Spleen (tissue), 7 donors: ENCODE measurements around the gene MAN1C1.

Source experiments
- CTCF ChIP-seq, 11 experiments: fragments of 200-600 bp in 7 of 11; fragments of 450-650 bp in 4 of 11; sonication (generic) in 4 of 11; IDR thresholded peaks in 8 of 11; conservative IDR thresholded peaks in 3 of 11; 1 replicate in 7 of 11; 2 replicates in 4 of 11; pipeline versions ENCODE4 v1.4.0 to v1.8.0; 2016 to 2021; ENCODE audit warnings: antibody characterized with exemption in 11 of 11, inconsistent platforms in 4 of 11, mild to moderate bottlenecking in 1 of 11
- POLR2A ChIP-seq, 3 donors: fragments of 450-650 bp; IDR thresholded peaks; one replicate each; pipeline ENCODE4 v1.5.1; 2017; ENCODE audit warnings: antibody characterized with exemption in 3 of 3, mild to moderate bottlenecking in 1 of 3
- POLR2AphosphoS5 ChIP-seq, 3 donors: sonication (generic); formaldehyde crosslinking; IDR thresholded peaks; one replicate each; pipeline ENCODE4 v1.5.1; 2017; ENCODE audit warnings: antibody characterized with exemption in 3 of 3
- donor health status: DM: no; HTN: no; CAD: no; lungs with moderate emphysema.
- donor health status: DM: no; HTN: no; CAD: no.
- donor health status: DM: no; HTN: no; CAD: no.

DNA sequence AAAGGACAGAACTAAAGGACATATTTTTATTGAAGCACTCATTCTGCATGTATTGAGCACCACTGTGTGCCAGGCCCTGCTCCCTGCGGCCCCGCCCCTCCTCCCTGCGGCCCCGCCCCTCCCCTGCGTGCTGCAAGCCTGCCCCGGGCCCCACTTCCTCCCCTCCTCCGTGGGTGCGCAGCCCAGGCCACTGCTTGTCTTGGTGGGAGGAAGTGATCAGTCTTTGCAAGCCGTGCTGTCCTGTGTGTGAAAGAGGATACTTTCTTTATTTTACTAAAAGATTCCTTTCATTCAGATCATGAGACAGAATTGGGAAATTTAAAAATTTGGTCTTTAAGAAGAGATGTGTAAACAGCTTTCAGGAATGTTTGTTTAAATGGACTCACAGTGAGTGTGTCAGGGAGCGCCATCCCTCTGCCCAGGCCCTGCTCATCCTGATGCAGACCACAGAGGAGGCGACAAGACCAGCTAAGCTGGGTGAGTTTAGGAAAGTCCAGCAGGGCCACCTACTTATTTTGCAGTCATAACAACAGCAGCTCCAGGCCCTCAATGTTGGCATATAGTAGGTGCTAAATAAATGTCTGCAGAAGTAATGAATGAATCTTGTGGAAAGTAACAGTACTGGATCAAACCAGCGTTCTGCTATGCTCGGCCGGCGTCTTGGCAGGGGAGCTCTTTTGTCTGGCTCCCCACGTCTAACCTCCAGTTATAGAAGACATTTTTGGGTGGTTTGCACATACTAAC, 95.1 kb downstream of the MAN1C1 start:
- TF ChIP-seq POLR2AphosphoS5 (IDR thresholded peaks at IDR 0.05) (peak in 2 of 3 donors; percentile 44 to 51), CTCF (IDR thresholded peaks at IDR 0.05 in 8 of 11, conservative IDR thresholded peaks at IDR 0.05 in 3 of 11) (no peak), POLR2A (IDR thresholded peaks at IDR 0.05) (no peak)
